Kidney (tissue), 14 donors: ENCODE results near the gene TMEM54. TPM values are rescaled to one million over a fixed set of nuclear protein-coding genes. Genes with fewer than 3 reads are reported as not detected.

Experiments
- DNase-seq, 5 donors: peaks; one replicate each; pipeline ENCODE4 v3.0.0-alpha.2; 2013 to 2020
- FAIRE-seq: peaks from 2 replicates; lab custom pipeline; 2012; peaks lifted over from hg19 to GRCh38; lab: Jason Lieb, UNC
- H3K27ac ChIP-seq, 2 donors: one replicate each; pipeline ENCODE4 v1.7.0; 2013; ENCODE audit warnings: low read depth in 2 of 2, low read length in 2 of 2, inconsistent platforms in 1 of 2
- H3K27me3 ChIP-seq: one replicate; pipeline ENCODE4 v1.7.1; 2013; ENCODE audit warnings: low read length, inconsistent platforms; ENCODE audit not compliant: control insufficient read depth, insufficient read depth
- H3K36me3 ChIP-seq, 3 donors: one replicate each; pipeline versions ENCODE4 v1.7.0 to v1.7.1; 2013; ENCODE audit warnings: low read length in 3 of 3, control low read depth in 1 of 3, inconsistent platforms in 1 of 3; ENCODE audit not compliant: insufficient read depth in 3 of 3, control insufficient read depth in 2 of 3
- H3K4me1 ChIP-seq, 3 donors: one replicate each; pipeline versions ENCODE4 v1.7.0 to v1.7.1; 2013; ENCODE audit warnings: low read length in 3 of 3, inconsistent platforms in 1 of 3, low read depth in 1 of 3; ENCODE audit not compliant: control insufficient read depth in 2 of 3, insufficient read depth in 2 of 3
- H3K4me3 ChIP-seq, 3 donors: one replicate each; pipeline versions ENCODE4 v1.7.0 to v1.8.1; 2013; ENCODE audit warnings: low read length in 3 of 3, control low read depth in 1 of 3, inconsistent platforms in 1 of 3
- H3K9ac ChIP-seq, 3 donors: one replicate each; pipeline versions ENCODE4 v1.7.0 to v1.7.1; 2013; ENCODE audit warnings: low read length in 3 of 3, control low read depth in 1 of 3, inconsistent platforms in 1 of 3
- H3K9me3 ChIP-seq, 3 donors: one replicate each; pipeline versions ENCODE4 v1.7.0 to v1.7.1; 2013; ENCODE audit warnings: low read length in 3 of 3, control low read depth in 1 of 3, inconsistent platforms in 1 of 3; ENCODE audit not compliant: control insufficient read depth in 2 of 3, insufficient read depth in 1 of 3
- intact Hi-C: fragments of 100-400 bp; cut with DNase I; formaldehyde crosslinking; loops from one replicate; pipeline ENCODE4 v1.11.1; 2022
- polyA plus RNA-seq: library from polyadenylated mRNA; stranded (reverse); fragments of 350-450 nt; fragmentation: Illumina TruSeq; extraction: RNeasy Lipid Tissue Mini Kit (QIAGEN cat#74804); gene quantifications from one replicate; pipeline ENCODE4 v1.2.3, GENCODE V29; 2014; ENCODE audit warnings: low read depth, low replicate concordance; ENCODE audit not compliant: insufficient read depth
- total RNA-seq: library from RNA; stranded (reverse); fragmentation: NEBNext Ultra II Directional; extraction: Animal tissue kit (Norgen Biotek cat#: 25700); gene quantifications from one replicate; pipeline ENCODE4 v1.2.1, GENCODE V29; 2021
- TF ChIP-seq, protein P1 (sequence below): IDR thresholded peaks from 3 replicates; pipeline ENCODE4 v1.5.1; 2012; ENCODE audit warnings: mild to moderate bottlenecking, moderate library complexity, borderline replicate concordance; ENCODE audit not compliant: insufficient read depth; ENCODE audit errors: extremely low read depth
- donor health status: control.
- donor health status: control.
- donor health status: control.
- donor health status: control.
- donor health status: control.
- donor health status: DM: yes; HTN: yes; CAD: no.
- donor health status: Normal renal cell carcinoma (clear cell type).

TMEM54 gene
- total and polyA plus RNA-seq, 2 donors from 2014 or later, result 45.9 to 55.2 TPM

DNA sequence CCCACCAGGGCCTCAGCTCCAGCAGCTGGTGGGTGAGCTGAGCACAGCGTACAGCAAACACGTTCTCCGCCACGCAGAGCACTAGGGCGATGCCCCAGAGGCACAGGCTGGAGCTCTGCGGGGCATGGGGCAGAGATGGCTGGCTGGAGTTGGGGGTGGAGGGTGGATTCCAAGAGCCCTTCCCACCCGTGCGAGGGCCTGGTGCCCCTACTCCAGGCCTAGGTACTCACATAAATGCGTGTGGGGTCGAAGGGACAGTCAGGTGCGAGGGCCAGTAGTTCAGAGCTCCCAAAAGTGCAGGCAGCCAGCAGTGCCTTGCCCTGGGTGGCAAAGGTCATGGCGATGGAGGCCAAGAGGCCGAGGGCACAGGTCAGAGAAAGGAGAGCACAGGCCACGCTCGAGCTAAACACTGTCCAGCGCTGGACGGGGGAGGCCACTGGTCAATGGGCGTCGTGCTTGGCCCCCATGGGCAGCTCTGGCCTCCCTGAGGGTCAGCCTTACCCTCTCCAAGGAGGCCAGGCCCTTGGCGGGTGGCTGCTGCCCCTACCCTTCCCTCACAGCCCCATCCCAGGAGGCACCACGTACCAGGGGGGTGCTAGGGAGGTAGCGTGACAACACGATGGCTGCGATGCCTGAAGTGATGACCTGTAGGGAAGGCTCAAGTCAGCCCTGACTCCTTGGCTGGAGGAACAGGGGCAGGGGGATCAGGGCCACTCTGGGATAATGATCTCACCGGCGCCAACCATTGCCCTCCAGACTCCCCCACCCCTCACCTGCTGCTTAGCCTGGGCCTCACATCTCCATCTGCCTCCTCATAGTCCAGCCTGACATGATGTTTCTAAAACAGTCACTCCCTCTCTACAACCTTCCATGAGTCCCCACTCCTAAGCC is 5.6 kb downstream of the TMEM54 start:
- TF ChIP-seq, protein P1, sequence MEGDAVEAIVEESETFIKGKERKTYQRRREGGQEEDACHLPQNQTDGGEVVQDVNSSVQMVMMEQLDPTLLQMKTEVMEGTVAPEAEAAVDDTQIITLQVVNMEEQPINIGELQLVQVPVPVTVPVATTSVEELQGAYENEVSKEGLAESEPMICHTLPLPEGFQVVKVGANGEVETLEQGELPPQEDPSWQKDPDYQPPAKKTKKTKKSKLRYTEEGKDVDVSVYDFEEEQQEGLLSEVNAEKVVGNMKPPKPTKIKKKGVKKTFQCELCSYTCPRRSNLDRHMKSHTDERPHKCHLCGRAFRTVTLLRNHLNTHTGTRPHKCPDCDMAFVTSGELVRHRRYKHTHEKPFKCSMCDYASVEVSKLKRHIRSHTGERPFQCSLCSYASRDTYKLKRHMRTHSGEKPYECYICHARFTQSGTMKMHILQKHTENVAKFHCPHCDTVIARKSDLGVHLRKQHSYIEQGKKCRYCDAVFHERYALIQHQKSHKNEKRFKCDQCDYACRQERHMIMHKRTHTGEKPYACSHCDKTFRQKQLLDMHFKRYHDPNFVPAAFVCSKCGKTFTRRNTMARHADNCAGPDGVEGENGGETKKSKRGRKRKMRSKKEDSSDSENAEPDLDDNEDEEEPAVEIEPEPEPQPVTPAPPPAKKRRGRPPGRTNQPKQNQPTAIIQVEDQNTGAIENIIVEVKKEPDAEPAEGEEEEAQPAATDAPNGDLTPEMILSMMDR, result no peak
- Histone ChIP-seq H3K9me3 (no peaks in the 10 kb centered on the region), H3K4me3 (no peak overlapping the region), H3K36me3 (no peaks in the 10 kb centered on the region), H3K4me1 (peaks cover 0 to 6% (median 0%) of the 10 kb centered on the region in 3 donors), H3K27me3 (no peaks in the 10 kb centered on the region), H3K9ac (no peak overlapping the region), H3K27ac (no peak overlapping the region)
- FAIRE-seq (no peak), DNase-seq (peak in 1 of 5 donors; percentile 46)
- intact Hi-C loops, result no loop called here

DNA sequence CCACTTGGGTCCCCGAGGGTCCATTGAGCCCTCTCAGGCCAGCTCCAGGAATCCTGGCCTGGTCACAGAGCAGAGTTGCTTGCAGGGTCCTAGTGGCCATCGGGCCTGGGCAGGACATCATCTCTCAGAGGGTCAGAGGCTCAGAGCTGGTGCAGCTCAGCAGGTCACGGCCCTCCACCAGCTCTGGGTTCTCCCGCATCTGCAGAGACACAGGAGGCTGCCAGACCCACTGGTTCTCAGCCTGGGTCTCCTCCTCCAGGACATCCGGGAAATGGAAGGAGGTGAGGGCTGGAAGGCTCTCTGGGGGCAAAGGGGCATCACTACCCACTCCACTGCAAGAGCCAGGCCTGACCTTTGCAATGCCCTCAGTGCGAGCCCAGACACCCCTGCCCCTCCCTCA is 6.5 kb downstream of the TMEM54 start:
- Histone ChIP-seq H3K4me3 (no peak overlapping the region), H3K27me3 (no peaks in the 10 kb centered on the region), H3K36me3 (no peaks in the 10 kb centered on the region), H3K27ac (no peak overlapping the region), H3K4me1 (peaks cover 0 to 4% (median 0%) of the 10 kb centered on the region in 3 donors), H3K9ac (no peak overlapping the region), H3K9me3 (no peaks in the 10 kb centered on the region)
- FAIRE-seq (no peak), DNase-seq (peak in 1 of 5 donors; percentile 59)
- intact Hi-C loops, result no loop called here
- TF ChIP-seq, protein P1, result no peak

DNA sequence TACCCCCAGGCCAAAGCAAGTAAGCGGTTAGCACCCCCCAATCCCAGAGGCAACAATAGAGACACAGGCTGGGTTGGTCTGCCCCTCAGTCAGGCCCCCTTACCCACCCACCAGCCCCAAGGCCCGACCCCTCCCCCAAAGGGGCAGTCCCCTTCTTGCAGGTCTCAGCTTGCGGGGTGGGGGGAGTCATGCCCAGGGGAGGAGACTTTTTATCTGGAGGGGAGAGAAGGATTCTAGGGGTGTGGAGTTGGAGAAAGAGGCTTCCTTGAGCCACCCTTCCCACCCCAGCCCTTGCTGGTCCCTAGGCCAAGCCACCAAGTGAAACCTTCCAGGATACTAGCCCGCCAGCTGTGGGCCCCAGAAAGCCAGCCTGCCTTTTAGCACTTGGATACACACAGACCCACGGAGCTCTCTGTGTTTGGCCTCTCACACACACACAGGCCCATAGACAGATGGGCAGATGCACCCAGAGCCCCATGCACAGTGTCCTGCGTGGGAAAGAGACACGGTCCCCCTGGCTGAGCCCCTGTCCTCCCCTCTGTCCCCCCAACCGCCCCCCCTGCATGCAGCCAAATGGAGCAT is 7.1 kb downstream of the TMEM54 start:
- Histone ChIP-seq H3K27me3 (no peaks in the 10 kb centered on the region), H3K9ac (no peak overlapping the region), H3K36me3 (no peaks in the 10 kb centered on the region), H3K27ac (no peak overlapping the region), H3K4me1 (peaks cover 0 to 4% (median 0%) of the 10 kb centered on the region in 3 donors), H3K9me3 (no peaks in the 10 kb centered on the region), H3K4me3 (no peak overlapping the region)
- intact Hi-C loops, result no loop called here
- DNase-seq (peak in 2 of 5 donors; percentile 75), FAIRE-seq (no peak)
- TF ChIP-seq, protein P1, result no peak
